Caco-2 (cell line): ENCODE measurements around the gene PCBP3. TPM values are rescaled to one million over a fixed set of nuclear protein-coding genes. Genes with fewer than 3 reads are reported as not detected.

Source experiments
- total RNA-seq: library from RNA; stranded (reverse); gene quantifications from 2 replicates; pipeline ENCODE4 v1.2.3, GENCODE V29; 2022

PCBP3 gene
- total RNA-seq, 1 experiment from 2014 or later = 0.75 TPM

Other genes starting within 250 kb of the PCBP3 start
- 160 and 170 TPM in 2 replicates for gene COL18A1, start 238.6 kb upstream of the PCBP3 start, total RNA-seq
- 45.4 and 47.3 TPM in 2 replicates for gene SLC19A1, start 101.3 kb upstream of the PCBP3 start, total RNA-seq